H1 (cell line): ENCODE measurements around the gene RARRES2. TPM values are rescaled to one million over a fixed set of nuclear protein-coding genes. Genes with fewer than 3 reads are reported as not detected.

Source experiments
- ATF2 ChIP-seq: IDR thresholded peaks from 2 replicates; pipeline ENCODE4 v1.6.1; 2012; ENCODE audit warnings: low read length, inconsistent platforms
- BACH1 ChIP-seq: IDR thresholded peaks from 2 replicates; pipeline ENCODE4 v1.6.1; 2012; ENCODE audit warnings: low read length, improper control_type of control experiment
- MAFK ChIP-seq: IDR thresholded peaks from 2 replicates; pipeline ENCODE4 v1.6.1; 2012; ENCODE audit warnings: low read depth, mild to moderate bottlenecking, improper control_type of control experiment, low read length
- TEAD4 ChIP-seq: IDR thresholded peaks from 2 replicates; pipeline ENCODE4 v1.6.1; 2012; ENCODE audit warnings: low read depth, low read length, inconsistent platforms, mixed read lengths
- ZNF274 ChIP-seq: IDR thresholded peaks from 2 replicates; pipeline ENCODE4 v1.7.0; 2012; ENCODE audit warnings: low read length, borderline replicate concordance; ENCODE audit errors: extremely low read depth
- polyA plus RNA-seq, 7 experiments: library from polyadenylated mRNA; depleted of rRNA in 3 of 7; stranded (reverse) in 5 of 7; unstranded in 2 of 7; fragments of >200 nt in 5 of 7; fragments of 200-250 nt in 2 of 7; gene quantifications; 1 replicate in 5 of 7; 2 replicates in 1 of 7; 4 replicates in 1 of 7; pipeline versions ENCODE4 v1.2.1 to v1.2.3, GENCODE V29; 2011 to 2013; ENCODE audit warnings: missing spikeins in 2 of 7, mixed read lengths in 2 of 7
- total RNA-seq: library from RNA; stranded (reverse); fragmentation: NEBNext Ultra II Directional; extraction: Animal tissue kit (Norgen Biotek cat#: 25700); gene quantifications from 2 replicates; pipeline ENCODE4 v1.2.1, GENCODE V29; 2021

Gene RARRES2
- total and polyA plus RNA-seq, 2 of the 8 experiments (the other 6 are each of a cell fraction or from before 2014, with no cell fraction given) = 254 to 441 TPM

- no peak for TF ChIP-seq ATF2
- TF ChIP-seq TEAD4 = no peak
- no peak for TF ChIP-seq ZNF274
- TF ChIP-seq MAFK = no peak
- TF ChIP-seq BACH1 = no peak
Observed at GRCh38 chr7:150326657-150327268, 14.7 kb downstream of the RARRES2 start (continued).
